CD4-positive, alpha-beta T cell treated with Interleukin-4 for 4 hours (primary cell): Measurements from ENCODE around the gene DLGAP4.

Source experiments
- DNase-seq: peaks from one replicate; pipeline ENCODE4 v3.0.0-alpha.2; 2020

The DLGAP4 gene

GRCh38 chr20:36481380-36482043 is 175.4 kb downstream of the DLGAP4 start:
- DNase-seq, result no peak

GRCh38 chr20:36482044-36482473 is 175.9 kb downstream of the DLGAP4 start:
- no peak for DNase-seq

- DNase-seq, result no peak
Measured at GRCh38 chr20:36483209-36483918, 177.2 kb downstream of the DLGAP4 start.

- no peak for DNase-seq
Measured at GRCh38 chr20:36483919-36484808, 178.0 kb downstream of the DLGAP4 start.

GRCh38 chr20:36485286-36485685 is 179.1 kb downstream of the DLGAP4 start:
- no peak for DNase-seq

GRCh38 chr20:36487069-36487468 is 180.9 kb downstream of the DLGAP4 start:
- no peak for DNase-seq

- DNase-seq, result no peak
Measured at GRCh38 chr20:36490191-36490590, 184.1 kb downstream of the DLGAP4 start.

- peak; percentile 65 for DNase-seq
Measured at GRCh38 chr20:36491901-36492617, 185.9 kb downstream of the DLGAP4 start.

- peak; percentile 14 for DNase-seq
Measured at GRCh38 chr20:36493051-36493800, 187.1 kb downstream of the DLGAP4 start.

GRCh38 chr20:36493801-36494114 is 187.6 kb downstream of the DLGAP4 start:
- no peak for DNase-seq

GRCh38 chr20:36496707-36497669 is 190.8 kb downstream of the DLGAP4 start:
- DNase-seq, result no peak

GRCh38 chr20:36497856-36498255 is 191.7 kb downstream of the DLGAP4 start:
- no peak for DNase-seq

- DNase-seq, result no peak
Measured at GRCh38 chr20:36498386-36499179, 192.4 kb downstream of the DLGAP4 start.

GRCh38 chr20:36499211-36499610 is 193.1 kb downstream of the DLGAP4 start:
- no peak for DNase-seq

- DNase-seq, result no peak
Measured at GRCh38 chr20:36499723-36500501, 193.8 kb downstream of the DLGAP4 start.

GRCh38 chr20:36501367-36502006 is 195.3 kb downstream of the DLGAP4 start:
- DNase-seq, result peak; percentile 49

GRCh38 chr20:36504295-36504694 is 198.2 kb downstream of the DLGAP4 start:
- DNase-seq, result no peak

GRCh38 chr20:36506253-36506652 is 200.1 kb downstream of the DLGAP4 start:
- DNase-seq, result peak; percentile 18

GRCh38 chr20:36507746-36508145 is 201.6 kb downstream of the DLGAP4 start:
- DNase-seq, result no peak
